SJCRH30 (cell line): ENCODE data around the gene PIGQ. TPM values are rescaled to one million over a fixed set of nuclear protein-coding genes. Genes with fewer than 3 reads are reported as not detected.

Source experiments
- DNase-seq, 2 experiments: peaks; one replicate each; pipeline ENCODE4 v3.0.0-alpha.2; 2015 to 2020
- H3K27ac ChIP-seq: fragments of 250-450 bp; sonication (Bioruptor Pico); 2 replicates; pipeline ENCODE4 v1.5.1; 2020; ENCODE audit warnings: mild to moderate bottlenecking, moderate library complexity
- H3K27me3 ChIP-seq: fragments of 250-450 bp; sonication (Bioruptor Pico); 2 replicates; pipeline ENCODE4 v1.5.1; 2020; ENCODE audit warnings: mild to moderate bottlenecking, moderate library complexity
- H3K36me3 ChIP-seq: fragments of 250-450 bp; sonication (Bioruptor Pico); 2 replicates; pipeline ENCODE4 v1.5.1; 2020; ENCODE audit warnings: mild to moderate bottlenecking, moderate library complexity
- H3K4me1 ChIP-seq: fragments of 250-450 bp; sonication (Bioruptor Pico); 2 replicates; pipeline ENCODE4 v1.5.1; 2020; ENCODE audit warnings: mild to moderate bottlenecking, moderate library complexity
- H3K4me3 ChIP-seq: fragments of 250-450 bp; sonication (Bioruptor Pico); 2 replicates; pipeline ENCODE4 v1.5.1; 2020; ENCODE audit warnings: mild to moderate bottlenecking, moderate library complexity
- H3K9me3 ChIP-seq: fragments of 250-450 bp; sonication (Bioruptor Pico); replicated peaks from 2 replicates; pipeline ENCODE4 v1.5.1; 2020; ENCODE audit warnings: mild to moderate bottlenecking, moderate library complexity
- total RNA-seq: library from RNA; depleted of rRNA; stranded (reverse); fragments of >200 nt; shearing (Covaris generic); gene quantifications from 2 replicates; pipeline ENCODE4 v1.2.3, GENCODE V29; 2014

Gene PIGQ
- total RNA-seq, 1 experiment from 2014 or later = 24.4 TPM

DNA sequence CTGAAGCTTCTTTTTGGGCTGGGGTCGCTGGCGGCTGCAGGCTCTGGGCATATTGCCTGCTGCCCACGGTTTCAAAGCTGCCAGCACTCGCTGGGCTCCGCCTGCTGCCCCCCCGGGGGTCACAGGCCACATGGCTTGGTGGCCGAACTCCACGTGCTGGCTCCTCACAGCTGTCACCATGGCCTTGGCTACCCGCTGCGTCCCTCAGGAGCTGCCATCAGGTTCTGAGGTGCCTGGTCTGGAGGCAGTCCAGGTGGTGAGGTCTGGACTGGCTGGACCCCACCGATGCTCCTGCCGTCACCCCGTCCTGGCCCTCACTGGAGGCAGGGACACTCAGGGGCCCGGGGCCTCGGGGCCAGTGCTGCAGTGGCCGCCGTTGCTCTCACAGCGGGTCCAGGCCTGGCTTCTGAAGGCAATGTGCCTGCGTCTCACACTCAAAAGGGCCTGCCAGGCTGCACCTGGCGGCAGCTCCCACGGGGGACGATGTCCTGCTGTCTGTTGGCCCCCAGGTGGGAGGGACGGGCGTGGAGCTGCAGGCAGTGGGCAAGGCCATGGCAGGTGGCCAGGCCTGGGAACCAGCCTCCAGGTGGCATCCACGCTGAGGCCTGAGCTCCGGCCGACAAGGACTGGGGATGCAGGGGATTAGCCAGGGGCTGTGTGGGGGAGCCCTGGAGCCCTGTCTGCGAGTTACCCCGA lies 29.0 kb upstream of the PIGQ start:
- H3K4me3 ChIP-seq = no peak overlapping the region
- H3K4me1 ChIP-seq = no peaks in the 10 kb centered on the region
- peaks cover 34% of the 10 kb centered on the region for H3K36me3 ChIP-seq
- no peaks in the 10 kb centered on the region for H3K9me3 ChIP-seq
- DNase-seq = no peak
- H3K27me3 ChIP-seq = no peaks in the 10 kb centered on the region
- no peak overlapping the region for H3K27ac ChIP-seq

DNA sequence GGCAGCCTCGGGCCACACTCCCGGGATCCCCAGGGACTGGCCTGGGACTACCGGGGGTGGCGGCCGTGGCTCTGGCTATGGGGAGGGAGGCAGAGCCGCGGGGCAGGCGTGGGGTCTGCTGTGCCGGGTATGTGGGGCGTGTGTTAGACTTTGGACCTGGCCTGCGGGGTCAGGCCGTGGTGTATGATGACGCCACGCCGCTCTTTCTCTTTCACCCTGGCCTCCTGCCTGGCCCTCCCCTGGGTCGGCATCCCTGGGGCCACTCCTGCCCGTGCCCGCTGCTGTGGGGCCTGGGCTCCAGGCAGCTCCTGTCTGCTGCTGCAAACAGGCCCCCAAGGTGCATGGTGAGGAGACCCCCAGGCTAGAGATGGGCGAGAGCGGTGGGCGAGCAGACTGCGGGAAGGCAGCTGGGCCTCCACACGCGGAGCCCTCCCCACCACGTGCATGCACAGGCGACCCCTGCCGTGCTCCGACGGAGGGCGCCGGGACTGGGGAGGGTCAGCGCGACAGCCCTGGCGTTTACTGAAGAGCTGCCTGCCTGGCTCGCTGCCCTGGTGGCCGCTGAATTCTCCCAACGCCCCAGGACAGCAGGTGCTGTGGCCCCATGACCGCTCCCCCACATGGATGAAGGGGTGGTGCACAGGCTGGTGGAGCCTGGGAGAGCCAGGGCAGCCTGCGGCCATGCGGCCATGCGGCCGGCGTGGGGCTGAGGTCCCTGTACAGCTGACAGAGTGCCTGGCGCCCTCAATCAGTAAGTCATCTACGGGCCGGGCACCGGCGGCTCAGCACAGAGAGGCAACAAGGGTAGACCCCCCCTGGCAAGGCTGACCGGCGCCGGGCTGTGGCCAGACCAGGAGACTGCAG lies 26.2 kb upstream of the PIGQ start:
- H3K27ac ChIP-seq = no peak overlapping the region
- no peak for DNase-seq
- H3K4me1 ChIP-seq = no peaks in the 10 kb centered on the region

DNA sequence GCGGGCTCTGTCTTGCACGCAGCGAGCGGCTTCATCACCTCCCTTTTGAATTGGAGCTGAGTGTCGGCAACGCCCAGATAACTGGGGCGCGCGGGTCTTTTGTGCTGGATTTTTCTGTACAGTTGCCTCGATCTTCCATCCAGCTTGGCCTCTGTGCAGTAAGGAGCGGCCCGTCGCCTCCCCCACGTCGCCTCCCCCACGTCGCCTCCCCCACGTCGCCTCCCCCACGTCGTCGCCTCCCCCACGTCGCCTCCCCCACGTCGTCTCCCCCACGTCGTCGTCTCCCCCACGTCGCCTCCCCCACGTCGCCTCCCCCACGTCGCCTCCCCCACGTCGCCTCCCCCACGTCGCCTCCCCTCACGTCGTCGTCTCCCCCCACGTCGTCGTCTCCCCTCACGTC lies 25.3 kb upstream of the PIGQ start:
- no peak overlapping the region for H3K4me3 ChIP-seq
- DNase-seq = no peak
- H3K9me3 ChIP-seq = 0 out of 2 replicates have a peak, but pooled peaks cover 3% of the 10 kb centered on the region
- H3K27me3 ChIP-seq = no peaks in the 10 kb centered on the region
- H3K36me3 ChIP-seq = peaks cover 31% of the 10 kb centered on the region
- H3K27ac ChIP-seq = no peak overlapping the region
- no peaks in the 10 kb centered on the region for H3K4me1 ChIP-seq

More for the DNA sequence above, 26.2 kb upstream of the PIGQ start:
- Histone ChIP-seq H3K27me3 (no peaks in the 10 kb centered on the region), H3K36me3 (peaks cover 24% of the 10 kb centered on the region), H3K9me3 (0 out of 2 replicates have a peak, but pooled peaks cover 3% of the 10 kb centered on the region), H3K4me3 (no peak overlapping the region)

DNA sequence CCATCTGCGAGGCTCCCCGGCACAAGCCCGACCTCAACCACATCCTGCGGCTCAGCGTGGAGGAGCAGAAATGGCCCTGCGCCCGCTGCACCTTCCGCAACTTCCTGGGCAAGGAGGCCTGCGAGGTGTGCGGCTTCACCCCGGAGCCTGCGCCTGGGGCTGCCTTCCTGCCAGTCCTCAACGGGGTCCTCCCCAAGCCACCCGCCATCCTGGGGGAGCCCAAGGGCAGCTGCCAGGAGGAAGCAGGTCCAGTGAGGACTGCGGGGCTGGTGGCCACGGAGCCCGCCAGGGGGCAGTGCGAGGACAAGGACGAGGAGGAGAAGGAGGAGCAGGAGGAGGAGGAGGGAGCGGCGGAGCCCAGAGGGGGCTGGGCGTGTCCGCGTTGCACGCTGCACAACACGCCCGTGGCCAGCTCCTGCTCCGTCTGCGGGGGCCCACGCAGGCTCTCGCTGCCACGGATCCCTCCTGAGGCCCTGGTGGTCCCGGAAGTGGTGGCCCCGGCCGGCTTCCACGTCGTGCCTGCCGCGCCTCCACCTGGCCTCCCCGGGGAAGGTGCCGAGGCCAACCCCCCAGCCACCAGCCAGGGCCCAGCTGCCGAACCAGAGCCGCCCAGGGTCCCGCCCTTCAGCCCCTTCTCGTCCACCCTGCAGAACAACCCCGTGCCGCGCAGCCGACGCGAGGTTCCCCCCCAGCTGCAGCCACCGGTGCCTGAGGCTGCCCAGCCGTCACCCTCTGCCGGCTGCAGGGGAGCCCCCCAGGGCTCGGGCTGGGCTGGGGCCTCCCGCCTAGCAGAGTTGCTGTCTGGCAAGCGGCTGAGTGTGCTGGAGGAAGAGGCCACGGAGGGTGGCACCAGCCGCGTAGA lies 22.6 kb upstream of the PIGQ start:
- Histone ChIP-seq H3K27me3 (no peaks in the 10 kb centered on the region), H3K4me1 (no peaks in the 10 kb centered on the region), H3K9me3 (0 out of 2 replicates have a peak, but pooled peaks cover 3% of the 10 kb centered on the region), H3K27ac (no peak overlapping the region), H3K4me3 (no peak overlapping the region), H3K36me3 (peaks cover 42% of the 10 kb centered on the region)
- no peak for DNase-seq

DNA sequence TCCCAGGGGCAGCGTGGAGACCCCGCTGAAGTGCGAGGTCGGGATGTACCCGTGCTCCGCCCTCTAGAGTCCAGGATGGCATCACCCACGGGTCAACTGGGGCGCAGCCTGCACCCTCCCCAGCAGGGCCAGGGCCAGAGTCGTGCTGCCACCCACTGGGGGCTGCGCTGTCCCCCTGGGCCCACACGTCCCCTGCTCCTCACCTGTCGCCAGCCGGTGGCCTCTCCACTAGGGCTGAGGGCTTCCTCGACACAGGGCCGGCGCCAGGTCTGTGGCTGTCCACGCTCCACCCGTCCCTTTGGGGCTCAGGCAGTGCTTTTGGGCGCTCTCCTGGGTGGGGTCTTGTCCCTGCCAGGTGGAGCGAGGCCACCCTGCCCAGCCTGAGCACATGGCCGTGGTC lies 21.2 kb upstream of the PIGQ start:
- H3K27me3 ChIP-seq = no peaks in the 10 kb centered on the region
- H3K27ac ChIP-seq = no peak overlapping the region
- no peaks in the 10 kb centered on the region for H3K4me1 ChIP-seq
- H3K9me3 ChIP-seq = 0 out of 2 replicates have a peak, but pooled peaks cover 3% of the 10 kb centered on the region
- no peak for DNase-seq
- H3K4me3 ChIP-seq = no peak overlapping the region
- H3K36me3 ChIP-seq = peaks cover 43% of the 10 kb centered on the region

DNA sequence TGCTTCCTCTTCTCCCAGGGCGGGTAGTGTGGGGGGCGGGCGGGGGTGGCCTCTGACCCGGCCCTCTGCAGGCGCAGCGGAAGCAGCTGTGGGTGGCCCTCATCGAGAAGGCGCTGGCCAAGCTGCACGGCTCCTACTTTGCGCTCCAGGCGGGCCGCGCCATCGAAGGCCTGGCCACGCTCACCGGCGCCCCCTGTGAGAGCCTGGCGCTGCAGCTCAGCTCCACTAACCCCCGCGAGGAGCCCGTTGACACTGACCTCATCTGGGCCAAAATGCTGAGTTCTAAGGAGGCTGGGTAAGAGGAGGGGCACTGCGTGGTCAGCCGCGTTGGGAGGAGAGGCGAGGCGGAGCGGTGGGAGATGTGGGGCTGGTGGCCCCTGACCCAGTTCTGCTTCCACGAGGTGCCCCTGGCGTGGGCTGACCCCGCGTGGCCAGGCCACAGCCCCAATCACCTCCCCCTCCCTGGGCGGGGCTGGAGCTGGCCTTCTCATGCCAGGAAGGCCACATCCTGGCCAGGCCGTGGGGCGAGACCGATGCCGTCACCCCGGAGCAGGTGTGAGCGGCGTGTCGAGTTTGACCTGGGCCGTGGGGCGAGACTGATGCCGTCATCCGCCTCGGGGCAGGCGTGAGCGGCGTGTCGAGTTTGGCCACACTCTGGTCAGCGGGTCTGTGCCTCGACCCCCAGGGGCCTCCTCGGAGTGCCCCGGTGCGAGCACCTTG lies 20.1 kb upstream of the PIGQ start:
- Histone ChIP-seq H3K27ac (no peak overlapping the region), H3K4me1 (no peaks in the 10 kb centered on the region), H3K9me3 (0 out of 2 replicates have a peak, but pooled peaks cover 3% of the 10 kb centered on the region), H3K27me3 (no peaks in the 10 kb centered on the region), H3K36me3 (peaks cover 43% of the 10 kb centered on the region), H3K4me3 (no peak overlapping the region)
- no peak for DNase-seq

DNA sequence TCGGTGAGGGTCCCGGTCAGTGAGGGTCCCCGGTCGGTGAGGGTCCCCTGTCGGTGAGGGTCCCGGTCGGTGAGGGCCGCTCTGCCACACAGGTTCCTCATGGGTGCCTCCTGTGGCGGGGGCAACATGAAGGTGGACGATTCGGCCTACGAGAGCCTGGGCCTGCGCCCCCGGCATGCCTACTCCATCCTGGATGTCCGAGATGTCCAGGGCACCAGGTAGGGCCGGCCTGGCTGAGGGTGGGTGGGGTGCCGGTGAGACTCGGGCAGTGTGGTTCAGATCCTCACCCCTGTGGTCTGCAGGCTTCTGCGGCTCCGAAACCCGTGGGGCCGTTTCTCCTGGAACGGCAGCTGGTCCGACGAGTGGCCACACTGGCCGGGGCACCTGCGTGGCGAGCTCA lies 18.6 kb upstream of the PIGQ start:
- DNase-seq = no peak
- no peaks in the 10 kb centered on the region for H3K27me3 ChIP-seq
- no peaks in the 10 kb centered on the region for H3K4me1 ChIP-seq
- peaks cover 37% of the 10 kb centered on the region for H3K36me3 ChIP-seq
- H3K4me3 ChIP-seq = no peak overlapping the region
- H3K9me3 ChIP-seq = 0 out of 2 replicates have a peak, but pooled peaks cover 3% of the 10 kb centered on the region
- H3K27ac ChIP-seq = no peak overlapping the region

DNA sequence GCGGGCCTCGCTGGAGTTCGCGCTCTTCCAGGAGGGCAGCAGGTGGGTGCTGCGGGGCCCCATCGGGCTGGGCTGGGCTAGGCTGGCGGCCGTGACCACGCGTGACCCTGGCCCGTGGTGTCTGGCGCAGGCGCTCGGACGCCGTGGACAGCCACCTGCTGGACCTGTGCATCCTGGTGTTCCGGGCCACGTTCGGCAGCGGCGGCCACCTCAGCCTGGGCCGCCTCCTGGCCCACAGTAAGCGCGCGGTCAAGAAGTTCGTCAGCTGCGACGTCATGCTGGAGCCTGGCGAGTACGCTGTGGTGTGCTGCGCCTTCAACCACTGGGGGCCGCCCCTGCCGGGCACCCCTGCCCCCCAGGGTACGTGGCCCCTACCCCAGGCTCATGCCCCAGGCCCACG lies 17.6 kb upstream of the PIGQ start:
- H3K36me3 ChIP-seq = peaks cover 37% of the 10 kb centered on the region
- no peak overlapping the region for H3K27ac ChIP-seq
- no peaks in the 10 kb centered on the region for H3K4me1 ChIP-seq
- no peak for DNase-seq
- H3K9me3 ChIP-seq = 0 out of 2 replicates have a peak, but pooled peaks cover 3% of the 10 kb centered on the region
- H3K27me3 ChIP-seq = peaks cover under 1% of the 10 kb centered on the region; the same call in 1 of the 2 replicates
- H3K4me3 ChIP-seq = no peak overlapping the region

DNA sequence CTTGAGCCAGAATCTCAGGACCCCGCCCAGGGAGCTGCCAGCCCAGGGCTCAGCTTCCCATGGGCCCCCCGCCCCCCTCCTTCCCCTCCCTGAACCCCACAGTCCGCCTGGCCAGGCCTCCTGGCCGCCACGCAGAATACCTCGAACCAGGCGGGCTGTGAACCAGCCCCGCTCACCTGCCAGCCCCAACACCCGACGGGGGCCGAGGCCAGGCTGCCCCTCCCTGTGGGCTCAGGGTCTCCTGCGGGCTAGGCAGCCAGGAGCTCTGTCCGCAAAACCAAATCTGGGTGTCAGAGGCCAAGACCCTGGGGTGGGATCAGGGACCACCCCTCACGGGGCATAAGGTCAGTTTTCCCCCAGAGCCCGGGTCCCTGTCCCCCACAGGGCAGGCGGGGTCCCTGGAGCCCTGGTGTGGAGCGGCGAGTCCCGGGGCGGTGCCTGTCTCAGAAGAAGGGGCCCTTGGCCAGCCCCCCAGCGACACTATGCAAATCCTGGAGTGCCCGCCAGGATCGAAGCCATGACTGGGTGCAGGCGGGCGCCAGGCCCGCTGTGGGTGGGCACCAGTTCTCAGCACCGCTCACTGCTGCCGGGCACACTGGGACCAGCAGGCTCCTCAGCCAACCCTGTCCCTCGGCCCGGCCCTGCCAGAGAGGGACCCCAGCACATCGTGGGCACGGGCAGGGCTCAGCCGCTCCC lies 16.0 kb upstream of the PIGQ start:
- Histone ChIP-seq H3K4me3 (no peak overlapping the region), H3K27me3 (peaks cover 14% of the 10 kb centered on the region; the same call in 1 of the 2 replicates), H3K36me3 (peaks cover 23% of the 10 kb centered on the region), H3K9me3 (no peaks in the 10 kb centered on the region), H3K27ac (no peak overlapping the region), H3K4me1 (no peaks in the 10 kb centered on the region; the same call in 1 of the 2 replicates)
- no peak for DNase-seq

DNA sequence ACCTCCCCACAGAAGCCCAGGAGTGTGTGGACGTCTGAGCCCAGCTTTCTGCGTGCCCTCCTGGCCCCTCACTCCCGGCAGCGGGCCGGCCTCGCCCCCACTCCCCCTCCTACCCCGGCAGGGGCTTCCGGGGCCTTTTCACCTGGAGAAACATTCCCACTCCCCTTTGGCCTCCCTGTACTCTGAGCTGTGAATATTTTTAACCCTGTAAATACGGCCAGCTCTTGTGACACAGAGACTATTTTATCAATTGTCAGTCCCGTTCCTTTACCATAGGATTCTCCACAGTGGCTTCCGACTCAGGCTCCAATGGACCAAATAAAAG lies 15.5 kb upstream of the PIGQ start:
- Histone ChIP-seq H3K27ac (no peak overlapping the region), H3K27me3 (peaks cover 19% of the 10 kb centered on the region; the same call in 1 of the 2 replicates), H3K4me1 (no peaks in the 10 kb centered on the region; the same call in 1 of the 2 replicates), H3K9me3 (no peaks in the 10 kb centered on the region), H3K4me3 (no peak overlapping the region), H3K36me3 (peaks cover 20% of the 10 kb centered on the region)
- no peak for DNase-seq

DNA sequence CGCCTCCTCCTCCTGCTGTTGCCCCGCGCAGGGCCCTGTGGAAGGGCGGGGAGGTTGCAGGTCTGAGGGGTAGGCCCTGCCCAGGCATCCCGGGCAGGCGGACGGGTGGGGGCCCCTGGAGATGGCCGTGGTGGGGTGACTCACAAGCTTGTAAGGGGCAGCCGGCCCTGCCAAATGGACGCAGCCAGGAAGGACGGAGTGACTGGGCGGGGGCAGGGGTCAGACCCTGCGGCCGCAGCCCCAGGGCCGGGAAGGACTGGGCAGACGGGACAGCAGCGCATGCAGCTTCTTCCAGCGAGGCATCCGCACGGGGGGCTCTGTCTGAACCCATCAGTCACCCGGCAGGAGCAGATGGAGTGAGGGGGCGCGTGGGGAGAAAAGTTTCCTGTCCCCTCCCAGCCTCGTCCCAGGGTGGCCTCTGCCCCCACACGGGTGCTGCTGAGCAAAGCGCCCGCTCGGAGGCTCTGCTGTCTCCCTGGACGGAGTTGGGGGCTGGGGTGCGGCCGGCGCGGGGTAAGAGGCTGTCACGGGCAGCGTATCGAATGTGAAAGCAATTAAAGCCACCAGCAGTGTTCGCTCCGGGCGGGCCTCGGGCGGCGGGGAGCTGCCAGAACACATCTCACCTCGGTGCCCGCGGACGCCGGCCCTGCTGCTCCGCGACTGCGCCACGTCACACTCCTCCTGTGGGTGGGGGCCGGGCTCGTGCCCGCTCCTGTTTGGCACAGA lies 15.0 kb upstream of the PIGQ start:
- Histone ChIP-seq H3K9me3 (no peaks in the 10 kb centered on the region), H3K27ac (no peak overlapping the region), H3K4me1 (no peaks in the 10 kb centered on the region; the same call in 1 of the 2 replicates), H3K36me3 (peaks cover 15% of the 10 kb centered on the region), H3K4me3 (no peak overlapping the region), H3K27me3 (peaks cover 22% of the 10 kb centered on the region; the same call in 1 of the 2 replicates)
- no peak for DNase-seq

DNA sequence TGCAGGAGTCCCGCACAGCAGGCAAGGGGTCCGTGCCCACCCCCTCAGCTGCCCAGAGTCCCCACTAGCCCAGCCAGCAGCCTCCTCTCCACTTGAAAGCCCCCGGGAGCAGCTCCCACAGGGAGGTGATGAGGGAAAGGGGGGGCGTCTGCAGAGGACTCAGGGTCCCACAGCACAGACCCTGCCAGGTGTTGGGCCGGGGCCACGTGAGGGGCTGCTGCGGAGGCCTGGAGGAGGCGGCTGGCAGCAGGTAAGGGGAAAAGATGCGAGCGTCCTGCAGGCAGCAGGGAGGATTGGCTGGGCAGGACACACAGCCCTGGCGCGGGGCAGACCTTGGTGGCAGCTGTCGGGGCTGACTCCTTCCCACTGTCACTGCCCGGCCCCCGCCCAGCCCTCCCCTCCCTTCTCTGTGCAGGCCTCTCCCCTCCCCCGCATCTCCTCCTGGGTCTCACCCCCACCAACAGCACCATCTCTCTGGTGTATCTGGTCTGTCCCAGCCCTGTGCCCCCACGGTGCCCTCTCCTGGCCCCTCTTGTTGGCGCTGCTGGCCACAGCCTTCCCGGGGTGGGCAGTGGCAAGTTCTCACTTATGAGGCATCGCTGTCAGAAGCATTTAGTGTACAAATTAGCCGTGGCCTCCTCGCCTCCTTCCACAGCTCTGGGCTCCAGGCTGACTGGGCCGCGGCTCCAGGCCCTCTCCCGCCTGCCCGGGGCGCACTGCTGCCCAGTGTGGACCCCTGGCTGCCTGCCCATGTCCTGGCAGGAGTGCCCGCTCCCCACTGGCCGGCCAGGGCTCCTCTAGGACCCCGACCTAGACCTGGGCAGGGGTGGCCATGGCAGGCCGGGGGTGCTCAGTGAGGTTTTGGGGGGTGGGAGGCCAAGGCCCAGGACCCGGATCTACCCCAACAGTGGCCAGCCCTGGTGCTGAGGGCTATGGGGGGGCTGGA lies 14.0 kb upstream of the PIGQ start:
- DNase-seq = no peak

More for the DNA sequence above, 14.0 kb upstream of the PIGQ start:
- no peaks in the 10 kb centered on the region for H3K9me3 ChIP-seq
- H3K4me1 ChIP-seq = no peaks in the 10 kb centered on the region; the same call in 1 of the 2 replicates
- no peak overlapping the region for H3K4me3 ChIP-seq
- H3K27me3 ChIP-seq = peaks cover 23% of the 10 kb centered on the region; the same call in 1 of the 2 replicates
- peaks cover 12% of the 10 kb centered on the region for H3K36me3 ChIP-seq
- H3K27ac ChIP-seq = no peak overlapping the region
